HG03521 (cell line): ENCODE data around the gene TTC28.

Source experiments
- ATAC-seq: cut with Tn5 transposase; IDR thresholded peaks from one replicate; pipeline ENCODE4 v1.9.1; 2021; ENCODE audit warnings: mild to moderate bottlenecking, moderate library complexity; ENCODE audit not compliant: unreplicated experiment

The TTC28 gene

GRCh38 chr22:28314959-28315358, 364.7 kb downstream of the TTC28 start:
- ATAC-seq, result no peak

- ATAC-seq, result no peak
Measured at GRCh38 chr22:28310299-28310698, 369.3 kb downstream of the TTC28 start.

- no peak for ATAC-seq
Measured at GRCh38 chr22:28299753-28300152, 379.9 kb downstream of the TTC28 start.

GRCh38 chr22:28299309-28299708, 380.3 kb downstream of the TTC28 start:
- ATAC-seq, result no peak

- ATAC-seq, result peak; percentile 35
Measured at GRCh38 chr22:28297504-28297903, 382.1 kb downstream of the TTC28 start.

- no peak for ATAC-seq
Measured at GRCh38 chr22:28296452-28296851, 383.2 kb downstream of the TTC28 start.

GRCh38 chr22:28283068-28283654, 396.5 kb downstream of the TTC28 start:
- ATAC-seq, result no peak

- no peak for ATAC-seq
Measured at GRCh38 chr22:28282405-28283067, 397.1 kb downstream of the TTC28 start.

GRCh38 chr22:28279888-28280287, 399.8 kb downstream of the TTC28 start:
- ATAC-seq, result no peak

GRCh38 chr22:28269277-28269676, 410.4 kb downstream of the TTC28 start:
- ATAC-seq, result no peak

GRCh38 chr22:28268850-28269249, 410.8 kb downstream of the TTC28 start:
- ATAC-seq, result no peak

- ATAC-seq, result no peak
Measured at GRCh38 chr22:28268171-28268570, 411.5 kb downstream of the TTC28 start.

- no peak for ATAC-seq
Measured at GRCh38 chr22:28260619-28261018, 419.0 kb downstream of the TTC28 start.

GRCh38 chr22:28259774-28260312, 419.8 kb downstream of the TTC28 start:
- ATAC-seq, result no peak

- ATAC-seq, result no peak
Measured at GRCh38 chr22:28254396-28254795, 425.2 kb downstream of the TTC28 start.

- no peak for ATAC-seq
Measured at GRCh38 chr22:28252539-28252938, 427.1 kb downstream of the TTC28 start.

- no peak for ATAC-seq
Measured at GRCh38 chr22:28250036-28250695, 429.5 kb downstream of the TTC28 start.

GRCh38 chr22:28249402-28249801, 430.2 kb downstream of the TTC28 start:
- ATAC-seq, result no peak

GRCh38 chr22:28247667-28248363, 431.8 kb downstream of the TTC28 start:
- ATAC-seq, result no peak

- no peak for ATAC-seq
Measured at GRCh38 chr22:28247136-28247535, 432.5 kb downstream of the TTC28 start.

GRCh38 chr22:28246397-28246796, 433.2 kb downstream of the TTC28 start:
- no peak for ATAC-seq
